Lower lobe of right lung (tissue), 2 donors: ENCODE results near the gene AMDHD1. TPM values are rescaled to one million over a fixed set of nuclear protein-coding genes. Genes with fewer than 3 reads are reported as not detected.
A peak's percentile ranks its signal among the peaks of the same experiment; 100 is the strongest.

Experiments
- ATAC-seq, 2 donors: fragments of 200-7000 bp; cut with Tn5 transposase; one replicate each; pipeline ENCODE4 v1.9.1; 2020 to 2022; ENCODE audit warnings: mild to moderate bottlenecking in 2 of 2, moderate library complexity in 2 of 2
- DNase-seq: peaks from one replicate; pipeline ENCODE4 v3.0.0-alpha.2; 2020
- H3K27ac ChIP-seq: fragments of 200-600 bp; one replicate; pipeline ENCODE4 v1.8.0; 2022
- H3K27me3 ChIP-seq: fragments of 200-600 bp; one replicate; pipeline ENCODE4 v1.8.0; 2022; ENCODE audit warnings: low read depth
- H3K36me3 ChIP-seq: fragments of 200-600 bp; one replicate; pipeline ENCODE4 v1.8.0; 2022; ENCODE audit warnings: mild to moderate bottlenecking
- H3K4me1 ChIP-seq: fragments of 200-600 bp; one replicate; pipeline ENCODE4 v1.8.0; 2022
- H3K4me3 ChIP-seq: fragments of 200-600 bp; one replicate; pipeline ENCODE4 v1.8.0; 2022; ENCODE audit warnings: mild to moderate bottlenecking
- H3K9me3 ChIP-seq: fragments of 200-600 bp; one replicate; pipeline ENCODE4 v1.8.0; 2022
- CTCF ChIP-seq: fragments of 200-600 bp; IDR thresholded peaks from one replicate; pipeline ENCODE4 v1.8.0; 2022; ENCODE audit warnings: antibody characterized with exemption, mild to moderate bottlenecking
- intact Hi-C: fragments of 100-400 bp; cut with DNase I; formaldehyde crosslinking; loops from one replicate; pipeline ENCODE4 v1.11.0; 2022
- total RNA-seq: library from RNA; stranded (reverse); fragmentation: NEBNext Ultra II Directional; extraction: Animal tissue kit (Norgen Biotek cat#: 25700); gene quantifications from one replicate; pipeline ENCODE4 v1.2.1, GENCODE V29; 2021
- donor health status: DM: no; HTN: yes; CAD: no; lungs with severe emphysema.

AMDHD1 gene
- total RNA-seq, 1 donor from 2014 or later, result 1.8 TPM

- Histone ChIP-seq H3K4me1 (peaks cover 7% of the 10 kb centered on the region), H3K36me3 (no peaks in the 10 kb centered on the region), H3K27ac (peak within 1 kb of the TSS; percentile 84), H3K27me3 (no peaks in the 10 kb centered on the region), H3K9me3 (no peaks in the 10 kb centered on the region), H3K4me3 (peak within 1 kb of the TSS; percentile 94)
- TF ChIP-seq CTCF, result no peak
- ATAC-seq (peak; percentile 99), DNase-seq (peak; percentile 87)
- intact Hi-C loops, result no loop called here
These were observed 404 bp upstream of the AMDHD1 start, which contains the start of gene CCDC38 for GRCh38 chr12:95942524-95943329. TSS of gene CCDC38 (minus strand) at chr12:95942614. CDS start at chr12:95936509, 6,105 bp downstream.

GRCh38 chr12:95944108-95944704 lies 1.1 kb downstream of the AMDHD1 start:
- Histone ChIP-seq H3K36me3 (no peaks in the 10 kb centered on the region), H3K27me3 (no peaks in the 10 kb centered on the region), H3K4me3 (no peak overlapping the region), H3K9me3 (no peaks in the 10 kb centered on the region), H3K27ac (no peak overlapping the region), H3K4me1 (peaks cover 7% of the 10 kb centered on the region)
- ATAC-seq (no peak), DNase-seq (no peak)
- intact Hi-C loops, result no loop called here
- no peak for TF ChIP-seq CTCF

- Histone ChIP-seq H3K27ac (no peak overlapping the region), H3K36me3 (no peaks in the 10 kb centered on the region), H3K27me3 (no peaks in the 10 kb centered on the region), H3K4me1 (no peaks in the 10 kb centered on the region), H3K4me3 (no peak overlapping the region), H3K9me3 (no peaks in the 10 kb centered on the region)
- intact Hi-C loops, result no loop called here
- DNase-seq, result no peak
- no peak for ATAC-seq
- TF ChIP-seq CTCF, result no peak
These were observed 6.5 kb downstream of the AMDHD1 start for GRCh38 chr12:95949477-95950206.

GRCh38 chr12:95951515-95951914 lies 8.4 kb downstream of the AMDHD1 start:
- intact Hi-C loops, result no loop called here
- ATAC-seq, result no peak
- no peak overlapping the region for H3K27ac ChIP-seq
- no peak overlapping the region for H3K4me3 ChIP-seq
- H3K9me3 ChIP-seq, result no peaks in the 10 kb centered on the region
- TF ChIP-seq CTCF, result no peak
- H3K27me3 ChIP-seq, result no peaks in the 10 kb centered on the region
- no peaks in the 10 kb centered on the region for H3K36me3 ChIP-seq
- DNase-seq, result no peak
- H3K4me1 ChIP-seq, result no peaks in the 10 kb centered on the region

- no peak for DNase-seq
- H3K9me3 ChIP-seq, result no peaks in the 10 kb centered on the region
- no peak for ATAC-seq
These were observed 9.9 kb downstream of the AMDHD1 start for GRCh38 chr12:95953000-95953399.

More at GRCh38 chr12:95953000-95953399, 9.9 kb downstream of the AMDHD1 start:
- TF ChIP-seq CTCF, result no peak
- Histone ChIP-seq H3K27ac (no peak overlapping the region), H3K27me3 (no peaks in the 10 kb centered on the region), H3K4me1 (no peaks in the 10 kb centered on the region), H3K4me3 (no peak overlapping the region), H3K36me3 (no peaks in the 10 kb centered on the region)
- intact Hi-C loops, result no loop called here
